Kidney glomerular epithelial cell (primary cell): ENCODE measurements around the gene ABHD17C.
A peak's percentile ranks its signal among the peaks of the same experiment; 100 is the strongest.

Experiments used
- DNase-seq: peaks from one replicate; lab custom pipeline; 2025; lab: John Stamatoyannopoulos, UW

Gene ABHD17C

DNA sequence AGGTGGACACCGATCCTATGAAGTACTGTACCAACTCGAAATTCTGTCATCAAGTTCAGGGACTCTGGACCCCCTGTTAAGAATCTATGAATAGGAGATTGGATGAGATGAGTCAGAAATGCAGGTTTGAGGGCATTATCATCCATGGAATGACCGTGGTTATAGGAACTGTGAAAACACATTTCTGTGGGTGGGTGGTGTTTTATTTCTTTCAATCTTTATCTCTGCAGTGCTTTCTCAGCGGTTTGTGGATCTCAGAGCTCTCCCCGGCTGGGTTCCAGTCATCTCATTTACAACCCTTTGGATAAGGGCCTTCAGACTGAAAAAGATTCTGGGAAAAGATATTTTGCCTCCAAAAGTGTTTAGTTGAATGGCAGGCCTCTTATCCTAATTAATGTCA, 5.4 kb upstream of the ABHD17C start:
- no peak for DNase-seq

DNA sequence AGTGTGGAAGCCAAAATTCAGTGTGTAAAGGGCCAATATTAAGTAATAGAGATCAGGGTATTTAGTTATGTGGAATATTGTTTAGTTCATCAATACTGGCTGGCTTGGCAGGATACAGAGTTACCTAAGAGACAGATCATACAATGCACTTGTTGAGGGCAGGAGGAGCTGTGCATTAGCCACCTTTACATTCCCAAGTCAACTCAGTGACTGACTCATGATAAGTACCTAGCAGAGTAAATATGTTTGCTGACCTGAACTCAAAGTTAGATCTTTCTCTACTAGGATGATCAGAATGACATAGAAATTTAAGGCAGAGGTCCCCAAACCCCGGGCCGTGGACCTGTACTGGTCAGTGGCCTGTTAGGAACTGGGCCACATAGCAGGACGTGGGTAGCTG, 3.5 kb upstream of the ABHD17C start:
- no peak for DNase-seq

DNA sequence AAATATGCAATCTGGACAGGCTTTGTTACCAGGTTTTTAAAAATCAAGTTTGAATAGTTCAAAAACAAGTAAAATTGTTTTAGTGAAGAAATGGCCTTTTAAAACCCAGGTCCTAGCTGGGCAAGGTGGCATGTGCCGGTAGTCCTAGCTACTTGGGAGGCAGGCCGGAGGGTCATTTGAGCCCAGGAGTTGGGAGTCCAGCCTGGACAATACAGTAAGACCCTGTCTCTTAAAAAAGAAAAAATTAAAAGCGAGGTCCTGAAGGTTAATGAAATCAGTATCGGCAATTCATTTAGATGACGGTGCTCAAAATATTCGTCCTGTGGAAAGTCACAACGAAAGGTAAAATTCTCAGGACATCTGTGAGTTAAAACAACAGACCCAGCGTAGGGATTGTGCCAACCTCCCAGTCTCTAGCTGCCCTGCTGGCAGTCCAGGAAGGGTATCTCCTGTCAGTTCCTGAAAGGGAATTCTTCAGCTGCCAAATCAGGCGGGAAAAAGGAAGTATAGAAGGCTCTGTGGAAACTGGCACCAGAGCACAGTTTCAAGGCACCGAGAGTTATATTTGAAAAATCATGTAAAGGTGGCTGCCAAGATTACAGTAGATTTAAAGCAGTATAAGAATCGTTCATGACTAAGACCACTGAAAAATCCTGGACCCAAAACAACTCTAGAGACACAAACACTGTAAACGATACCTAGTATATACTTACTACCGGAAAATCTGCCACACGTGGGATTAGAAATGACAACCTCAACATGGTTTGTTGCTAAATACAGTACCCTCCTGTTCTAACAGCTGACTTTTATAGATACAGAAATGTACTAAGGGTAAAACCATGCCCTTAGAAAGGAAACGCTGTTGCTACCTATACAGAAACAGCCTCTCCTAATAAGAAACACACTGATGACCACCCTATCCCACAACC, 1.2 kb upstream of the ABHD17C start:
- DNase-seq: peak; percentile 32

DNA sequence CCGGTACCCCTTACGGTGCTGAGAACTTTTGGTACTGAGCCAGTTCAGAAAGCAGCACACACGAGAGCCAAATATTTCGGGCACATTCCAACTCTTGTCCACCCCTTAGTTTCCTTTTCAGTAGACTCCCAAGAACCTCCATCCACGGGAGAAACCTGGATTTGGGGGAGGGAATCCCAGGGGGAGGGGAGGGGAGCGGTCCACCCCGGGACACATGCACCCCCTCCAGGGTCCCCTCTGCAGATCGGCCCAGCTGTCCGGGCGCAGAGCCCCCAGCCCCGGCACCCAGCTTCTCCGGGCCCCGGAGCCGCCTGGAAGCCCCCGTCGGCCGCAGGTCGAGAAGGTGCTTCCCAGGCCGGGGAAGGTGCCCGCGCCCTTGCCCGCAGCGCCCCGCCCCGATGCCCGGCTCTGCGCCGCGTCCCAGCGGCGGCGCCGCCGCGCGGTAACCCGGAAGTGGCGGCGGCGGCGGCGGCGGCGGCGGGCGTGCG, 455 bp upstream of the ABHD17C start:
- no peak for DNase-seq

DNA sequence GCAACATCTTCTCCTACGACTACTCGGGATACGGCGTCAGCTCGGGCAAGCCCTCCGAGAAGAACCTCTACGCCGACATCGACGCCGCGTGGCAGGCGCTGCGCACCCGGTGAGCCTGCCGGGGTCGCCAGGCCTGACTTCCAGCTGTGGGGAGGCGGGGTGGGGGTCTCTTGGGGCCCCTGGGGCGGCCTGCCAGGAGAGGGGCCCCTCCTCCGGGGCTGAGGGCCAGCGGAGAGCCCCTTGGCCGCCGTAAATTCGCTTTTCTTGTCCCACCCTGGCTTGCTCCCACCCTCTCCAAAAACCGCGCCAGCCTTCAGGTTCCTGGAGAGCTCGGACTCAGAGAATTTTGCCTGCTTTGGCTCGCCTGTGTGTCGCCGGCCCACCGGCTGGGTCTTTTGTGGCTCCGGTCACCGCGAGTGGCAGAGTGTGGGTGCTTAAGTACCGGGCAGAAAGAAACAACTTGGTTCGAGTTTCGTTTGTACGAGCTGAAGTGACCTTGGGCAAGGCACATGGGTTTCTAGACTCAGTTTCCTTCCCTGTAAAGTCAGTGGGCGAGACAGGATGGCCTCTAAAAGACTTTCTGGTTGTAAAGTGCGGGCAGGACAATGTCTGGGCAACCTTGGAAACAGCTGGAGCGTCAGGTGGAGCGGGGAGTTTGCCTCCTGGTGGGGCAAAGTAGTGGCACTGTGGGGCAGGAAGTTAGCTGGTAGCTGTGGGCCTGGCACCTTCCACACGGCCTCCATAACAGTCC, 976 bp downstream of the ABHD17C start:
- peak; percentile 18 for DNase-seq

DNA sequence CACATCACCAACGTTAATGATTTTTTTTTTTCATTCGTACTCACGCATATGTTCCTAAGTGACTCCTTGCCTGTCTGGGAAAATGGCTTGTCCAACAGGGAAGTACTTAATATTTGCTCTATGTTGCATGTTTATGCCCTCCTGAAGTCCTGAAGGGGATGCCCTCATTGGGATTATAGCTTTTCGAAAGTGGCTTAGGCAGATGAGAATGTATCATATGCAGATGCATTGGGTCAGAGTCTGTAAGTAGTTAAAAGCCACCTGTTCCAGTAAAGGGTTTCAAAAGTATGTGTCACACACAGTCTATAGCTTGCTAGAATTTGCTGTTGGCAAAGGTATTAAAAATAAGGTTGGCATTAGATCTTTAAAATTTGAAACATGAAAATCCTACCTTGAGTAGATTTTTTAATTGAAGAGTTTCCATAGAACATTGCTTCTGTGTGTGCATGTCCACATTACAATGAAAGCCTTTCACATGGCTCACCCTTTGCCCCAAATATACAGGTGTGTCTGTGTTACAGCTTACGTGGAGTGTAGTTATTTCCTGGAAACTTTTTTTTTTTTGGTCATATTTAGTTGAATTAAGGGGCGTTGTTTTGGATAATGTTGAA, 2.1 kb downstream of the ABHD17C start:
- no peak for DNase-seq

DNA sequence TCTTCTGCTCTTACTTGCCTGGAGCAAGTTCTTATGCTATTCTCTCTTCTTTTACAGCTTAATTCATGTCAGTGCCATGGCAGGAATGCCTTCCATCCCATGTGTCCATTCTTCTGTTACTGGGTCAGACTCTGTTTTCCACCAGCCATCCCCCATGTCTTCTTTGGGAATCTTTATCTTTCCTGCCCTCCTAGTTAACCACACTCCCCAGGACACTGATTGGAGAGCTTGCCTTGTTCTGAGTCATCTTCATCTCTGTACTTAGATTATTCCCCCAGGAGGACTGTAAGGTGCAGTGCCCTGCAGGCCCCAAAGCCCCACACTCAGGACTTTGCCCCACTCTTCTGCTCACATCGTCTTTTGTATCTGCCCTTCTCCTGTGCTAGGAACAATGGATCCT, 3.6 kb downstream of the ABHD17C start:
- DNase-seq: no peak

DNA sequence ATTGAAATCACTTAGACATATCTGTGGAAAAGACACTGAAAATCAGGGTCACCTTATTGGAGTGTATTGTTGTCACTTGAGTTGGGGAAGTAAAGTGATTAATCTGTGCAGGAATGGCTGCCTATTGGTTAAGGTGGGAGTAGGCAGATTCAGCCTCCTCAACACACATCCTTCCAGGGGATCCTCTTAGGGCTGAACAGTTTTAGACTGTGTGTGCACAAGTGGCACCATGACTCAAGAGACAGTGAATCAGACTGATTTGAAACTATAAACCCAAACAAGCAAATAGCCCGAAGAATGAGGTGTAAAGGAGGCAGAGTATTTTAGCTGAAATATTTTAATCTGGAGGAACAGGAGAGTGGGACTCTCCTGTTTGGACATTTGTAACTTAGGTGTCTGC, 4.9 kb downstream of the ABHD17C start:
- no peak for DNase-seq

DNA sequence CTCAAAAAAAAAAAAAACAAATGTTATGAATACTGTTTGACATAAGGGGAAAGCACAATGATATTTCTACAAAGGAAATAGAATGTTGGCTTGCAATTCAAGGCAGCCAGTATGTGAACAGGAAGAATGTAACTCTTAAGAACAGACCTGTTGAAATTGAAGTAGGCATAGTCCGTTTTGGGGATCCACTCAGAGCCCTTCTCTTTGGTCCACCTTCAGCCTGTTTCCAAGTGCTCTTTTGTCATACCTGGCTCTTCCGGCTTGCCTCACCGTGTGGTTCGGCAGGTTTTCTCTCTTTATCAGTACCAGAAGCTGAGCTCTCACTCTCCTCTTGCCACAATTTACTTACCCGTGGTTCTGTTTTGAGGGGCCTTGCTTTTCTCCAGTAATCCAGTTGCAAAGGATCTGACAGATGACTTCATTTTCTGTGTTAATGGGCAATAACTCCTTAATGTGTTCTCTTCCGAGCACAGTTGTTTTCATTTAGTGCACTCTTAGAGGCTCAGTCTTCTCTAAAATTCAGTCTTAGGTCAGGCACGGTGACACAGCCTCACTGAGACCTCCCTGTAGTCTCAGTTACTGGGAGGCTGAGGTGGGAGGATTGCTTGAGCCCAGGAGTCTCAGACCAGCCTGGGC, 6.7 kb downstream of the ABHD17C start:
- DNase-seq: no peak

DNA sequence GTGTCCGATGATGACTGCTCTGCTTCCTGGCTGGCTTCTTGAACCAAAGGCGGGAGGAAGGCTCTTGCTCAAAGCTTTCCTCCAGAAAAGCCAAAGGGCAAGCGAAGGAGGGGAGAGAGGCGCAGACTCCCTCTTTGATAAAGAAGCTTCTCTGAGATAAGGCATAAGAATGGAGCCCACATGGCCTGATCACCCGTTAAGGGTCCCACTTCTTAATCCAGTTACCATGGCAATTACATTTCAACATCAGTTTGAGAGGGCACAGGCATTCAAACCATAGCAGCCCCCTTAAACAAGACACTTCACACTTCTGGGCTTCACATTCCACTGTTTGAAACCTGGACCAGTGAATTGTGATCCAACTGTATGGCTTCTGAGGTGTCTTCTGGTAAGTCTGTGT, 8.0 kb downstream of the ABHD17C start:
- no peak for DNase-seq

DNA sequence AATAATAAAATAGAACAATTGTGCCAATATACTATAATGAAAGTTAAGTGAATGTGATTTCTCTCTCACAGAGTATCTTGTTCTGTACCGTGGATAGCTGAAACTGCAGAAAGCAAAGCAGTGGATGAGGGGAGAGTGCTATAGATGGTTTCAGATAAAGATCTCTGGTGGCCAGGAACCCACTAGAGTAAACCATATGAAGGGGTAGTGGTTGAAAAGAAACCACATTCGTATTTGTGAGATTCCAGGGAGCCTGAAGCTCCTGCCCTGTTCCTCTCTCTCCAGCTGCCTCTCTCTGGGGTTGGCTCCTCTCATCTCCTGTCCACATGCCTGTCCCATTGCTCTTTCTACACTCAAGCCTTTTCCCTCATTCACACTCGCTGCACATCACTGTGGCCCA, 8.9 kb downstream of the ABHD17C start:
- DNase-seq: no peak

DNA sequence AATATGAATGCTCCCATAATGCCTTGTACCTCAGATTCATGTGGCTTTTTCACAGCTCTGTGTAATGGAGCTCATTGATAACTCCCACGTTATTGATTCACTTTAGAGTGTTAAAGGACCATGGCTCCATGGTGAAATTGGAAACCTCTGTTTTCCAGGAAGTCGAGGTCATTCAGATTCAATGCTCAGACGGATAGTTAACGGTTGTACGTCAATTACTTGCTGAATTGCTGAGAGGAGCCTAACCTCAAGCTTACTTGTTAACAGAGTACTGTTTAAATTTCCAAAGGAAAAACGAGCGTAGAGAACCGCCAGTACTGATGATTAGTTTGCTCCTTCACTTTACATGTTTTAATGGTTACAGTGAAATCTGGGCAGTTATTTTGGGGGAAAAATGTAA, 11.1 kb downstream of the ABHD17C start:
- DNase-seq: no peak

DNA sequence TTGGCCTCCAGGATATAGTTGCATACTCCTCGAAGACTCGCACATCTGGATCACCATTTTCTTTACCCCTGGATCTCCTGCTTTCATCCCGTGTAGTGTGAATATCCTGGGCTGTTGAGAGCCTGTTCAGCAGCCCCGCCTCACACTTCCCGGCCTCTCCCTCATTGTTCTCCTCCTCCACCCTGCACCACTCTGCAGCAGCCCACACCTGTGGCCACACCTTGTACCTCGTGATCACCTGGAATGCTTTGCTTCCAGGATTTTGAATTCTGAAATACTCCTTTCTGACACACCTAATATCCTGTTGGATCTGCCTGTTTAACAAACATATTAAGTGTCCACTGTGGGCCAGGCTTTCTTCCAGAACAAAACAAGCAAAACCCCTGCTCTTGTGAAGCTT, 14.4 kb downstream of the ABHD17C start:
- DNase-seq: no peak

DNA sequence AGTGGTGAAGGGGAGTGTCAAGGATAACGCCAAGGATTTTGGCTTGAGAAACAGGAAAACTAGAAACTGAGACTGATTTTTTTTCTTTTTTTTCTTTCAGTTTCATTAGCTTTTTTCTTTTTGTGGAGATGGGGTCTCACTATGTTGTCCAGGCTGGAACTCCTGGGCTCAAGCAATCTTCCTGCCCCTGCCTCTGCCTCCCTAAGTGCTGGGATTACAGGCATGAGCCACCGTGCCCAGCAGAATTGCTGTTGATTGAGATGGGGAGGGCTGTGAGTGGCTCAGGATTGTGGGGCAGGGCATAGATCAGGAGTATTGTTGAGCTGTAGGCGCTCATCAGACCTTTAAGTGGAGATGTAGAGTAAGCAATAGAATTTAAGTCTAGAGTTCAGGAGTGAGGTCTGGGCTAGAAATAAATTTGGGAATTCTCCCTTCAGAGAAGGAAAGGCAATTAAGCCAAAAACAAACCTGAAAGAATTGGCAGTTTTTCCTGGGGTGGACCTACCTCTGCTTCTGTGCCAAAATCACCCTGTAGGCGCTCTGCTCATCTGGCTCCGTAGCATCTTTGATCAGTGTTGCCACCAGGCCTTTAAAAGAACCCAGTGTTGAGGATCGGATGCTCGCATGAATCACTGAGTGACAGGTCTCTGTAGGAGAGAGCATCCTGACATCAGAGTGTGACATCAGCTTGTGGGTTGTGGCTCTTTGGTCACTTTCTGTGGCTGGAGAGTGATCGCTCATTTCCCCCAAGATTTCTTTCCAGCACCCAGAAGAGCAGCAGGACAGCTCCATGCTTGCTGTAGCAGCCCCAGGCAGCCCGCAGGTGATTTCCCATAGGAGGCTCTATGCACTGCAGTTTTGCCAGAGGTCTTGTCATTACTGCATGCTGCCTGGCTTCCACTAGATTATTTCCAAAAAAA, 15.8 kb downstream of the ABHD17C start:
- no peak for DNase-seq

DNA sequence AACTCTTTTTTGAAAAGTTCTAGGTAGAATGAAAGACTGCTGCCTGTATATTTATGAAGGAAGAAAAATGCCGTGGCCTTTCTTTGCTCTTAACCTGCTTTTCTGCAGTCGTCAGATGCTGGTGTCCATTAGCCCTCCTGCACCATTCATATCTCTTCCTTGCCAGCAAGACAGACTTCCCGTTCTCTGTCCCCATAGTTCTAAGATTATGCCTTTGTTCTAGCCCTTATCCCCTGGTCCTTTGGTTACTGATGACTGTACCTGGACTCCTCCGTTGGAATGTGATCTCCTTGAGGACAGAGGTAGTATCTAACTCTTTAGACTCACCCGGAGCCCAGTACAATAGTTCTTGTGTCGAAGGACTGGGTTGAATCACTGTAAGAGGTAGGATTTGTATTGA, 16.8 kb downstream of the ABHD17C start:
- DNase-seq: no peak

DNA sequence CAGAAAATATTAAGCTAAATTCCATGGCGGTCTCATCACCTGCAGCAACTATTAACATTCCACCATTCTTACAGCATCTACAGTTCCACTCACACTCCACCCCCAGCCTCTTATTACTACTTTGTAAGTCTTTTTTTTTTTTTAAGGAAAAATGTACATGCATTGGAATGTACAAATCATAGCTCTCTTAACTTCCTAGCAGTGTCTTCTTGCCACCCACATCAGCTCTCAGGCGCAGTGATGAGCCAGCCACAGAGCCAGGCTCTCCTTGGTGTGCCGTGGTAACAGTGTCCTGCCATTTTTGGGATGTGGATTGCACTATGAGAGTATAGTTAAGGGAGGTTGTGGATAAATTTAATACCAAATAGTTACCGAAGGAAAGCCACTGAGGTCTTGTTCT, 17.8 kb downstream of the ABHD17C start:
- DNase-seq: no peak

DNA sequence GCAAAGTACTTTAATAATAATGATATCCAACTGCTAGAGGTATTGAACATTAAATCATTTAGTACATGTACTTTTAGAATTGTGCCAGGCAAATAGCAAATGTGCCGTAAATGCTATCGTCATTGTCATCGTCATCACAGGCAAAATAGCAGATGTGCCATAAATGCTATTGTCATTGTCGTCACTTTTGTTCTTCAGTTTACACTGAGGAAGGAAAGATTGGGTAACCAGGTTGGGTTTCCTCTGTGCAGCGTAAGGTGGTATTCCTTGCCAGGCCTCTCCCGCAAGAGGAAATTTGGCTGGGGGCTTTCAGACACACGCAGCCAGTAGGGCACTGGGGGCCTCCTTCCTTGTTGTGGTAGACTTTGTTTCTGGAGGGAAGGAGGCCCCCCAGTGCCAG, 26.4 kb downstream of the ABHD17C start:
- no peak for DNase-seq

DNA sequence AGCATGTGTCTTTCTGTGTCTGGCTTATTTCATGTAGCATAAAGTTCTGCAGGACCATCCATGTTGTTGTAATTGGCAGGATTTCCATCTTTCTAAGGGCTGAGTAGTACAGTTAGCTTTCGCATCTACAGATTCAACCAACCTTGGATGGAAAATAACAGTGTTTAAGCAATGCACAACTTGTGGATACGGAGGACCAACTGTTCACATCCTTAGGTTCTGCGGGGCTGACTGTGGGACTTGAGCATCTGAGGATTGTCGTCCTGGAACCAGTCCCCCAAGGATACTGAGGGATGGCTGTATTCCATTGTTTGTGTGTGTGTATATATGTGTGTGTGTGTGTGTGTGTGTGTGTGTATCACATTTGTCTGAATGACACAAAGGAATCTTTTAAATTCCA, 27.7 kb downstream of the ABHD17C start:
- DNase-seq: no peak

DNA sequence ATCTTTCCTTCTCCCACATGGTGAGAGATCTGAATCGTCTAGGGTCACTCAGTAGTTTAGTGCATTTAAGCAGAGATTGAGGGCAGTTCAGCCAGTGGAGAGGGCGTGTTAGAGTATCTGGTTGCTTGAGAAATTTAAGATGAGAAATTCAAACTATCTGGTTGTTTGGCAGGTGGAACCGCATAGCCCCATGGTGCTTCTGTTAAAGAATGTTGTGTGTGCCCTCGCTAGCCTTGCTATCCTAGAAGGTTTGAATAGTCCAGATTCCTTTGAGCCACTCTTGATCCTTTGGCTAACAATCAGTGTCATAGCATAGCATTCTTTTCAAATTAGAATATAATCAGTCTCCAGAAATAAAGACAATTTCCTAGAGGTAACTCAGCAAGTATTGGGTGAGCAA, 32.1 kb downstream of the ABHD17C start:
- no peak for DNase-seq

DNA sequence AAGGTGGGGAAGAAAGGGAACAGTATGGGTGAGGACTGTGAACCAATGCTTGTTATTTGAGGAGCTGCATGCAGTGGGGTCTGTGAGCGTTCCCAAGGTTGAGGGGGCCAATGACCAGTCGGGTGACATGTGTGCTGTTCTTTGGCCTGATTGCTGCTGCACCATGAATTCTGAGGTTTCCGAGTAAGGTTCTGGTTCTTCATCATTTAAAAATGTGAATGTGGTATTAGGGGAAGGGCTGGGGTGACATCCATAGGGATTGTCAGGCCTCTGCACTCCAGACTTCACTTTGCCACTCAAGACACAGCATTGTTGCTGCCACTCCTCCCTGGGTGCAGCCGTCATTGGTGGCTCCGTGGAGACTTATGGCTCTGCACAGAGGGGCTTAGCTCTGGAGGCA, 32.5 kb downstream of the ABHD17C start:
- DNase-seq: no peak

DNA sequence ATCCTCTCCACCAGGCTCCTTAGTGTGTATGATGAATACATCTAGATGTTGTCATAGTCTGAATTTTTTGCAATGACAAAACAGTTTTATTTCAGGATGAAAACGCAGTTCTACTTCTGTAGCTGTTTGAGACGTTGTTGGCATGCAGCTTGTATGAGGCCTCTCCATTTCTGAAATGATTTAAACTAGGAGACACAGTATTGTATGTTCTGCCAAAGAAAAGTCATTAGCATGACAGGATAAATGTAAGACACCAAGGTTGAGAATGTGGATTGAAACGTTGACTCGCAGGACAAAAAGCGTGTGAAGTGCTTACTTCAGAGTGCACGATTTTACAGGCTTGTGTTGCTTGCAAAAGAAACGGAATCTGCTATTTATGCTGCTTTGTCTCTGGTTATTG, 35.3 kb downstream of the ABHD17C start:
- no peak for DNase-seq
